PC-9 (cell line): ENCODE measurements around the gene SCP2. TPM values are rescaled to one million over a fixed set of nuclear protein-coding genes. Genes with fewer than 3 reads are reported as not detected.

Source experiments
- BruUV-seq: library from RNA; stranded (reverse); fragments of 400-500 nt; replicated peaks from 2 replicates; lab custom pipeline; 2021; lab: Mats Ljungman, UMichigan
- CTCF ChIA-PET: fragments of 300-600 bp; sonication (Branson Sonifier 250); formaldehyde crosslinking; loops from one replicate; lab custom pipeline; 2022; ENCODE audit warnings: antibody characterized with exemption; lab: Charles Lee
- POLR2A ChIA-PET: fragments of 300-600 bp; sonication (Branson Sonifier 250); formaldehyde crosslinking; loops from one replicate; lab custom pipeline; 2022; ENCODE audit warnings: antibody characterized with exemption; ENCODE audit not compliant: unreplicated experiment; lab: Charles Lee
- DNase-seq, 2 experiments: peaks; one replicate each; pipeline versions ENCODE4 v3.0.0 to v3.0.0-alpha.2; 2015 to 2022; ENCODE audit warnings: mixed read lengths in 1 of 2
- H2AFZ ChIP-seq: fragments of 200-600 bp; sonication (generic); 2 replicates; pipeline ENCODE4 v1.8.1; 2017; ENCODE audit warnings: antibody characterized with exemption
- H3F3A ChIP-seq: fragments of 200-600 bp; sonication (generic); 2 replicates; pipeline ENCODE4 v1.8.1; 2017; ENCODE audit warnings: antibody characterized with exemption, mild to moderate bottlenecking, low read depth; ENCODE audit not compliant: insufficient read depth
- H3K27ac ChIP-seq: fragments of 200-600 bp; sonication (generic); 2 replicates; pipeline ENCODE4 v1.6.1; 2016; ENCODE audit warnings: mixed run types
- H3K27me3 ChIP-seq: fragments of 200-600 bp; sonication (generic); 2 replicates; pipeline ENCODE4 v1.6.1; 2016; ENCODE audit warnings: low read depth, mixed run types; ENCODE audit not compliant: insufficient read depth
- H3K36me3 ChIP-seq: fragments of 200-600 bp; sonication (generic); 2 replicates; pipeline ENCODE4 v1.6.1; 2016; ENCODE audit warnings: low read depth, mixed run types
- H3K4me1 ChIP-seq: fragments of 200-600 bp; sonication (generic); replicated peaks from 2 replicates; pipeline ENCODE4 v1.6.1; 2016; ENCODE audit warnings: mixed run types; ENCODE audit not compliant: insufficient read depth
- H3K4me2 ChIP-seq: fragments of 200-600 bp; sonication (generic); 2 replicates; pipeline ENCODE4 v1.6.1; 2017; ENCODE audit warnings: mixed run types
- H3K4me3 ChIP-seq: fragments of 200-600 bp; sonication (generic); 2 replicates; pipeline ENCODE4 v1.6.1; 2016; ENCODE audit warnings: mixed run types
- H3K79me2 ChIP-seq: fragments of 200-600 bp; sonication (generic); 2 replicates; pipeline ENCODE4 v1.6.1; 2017; ENCODE audit warnings: low read depth, mixed run types
- H3K9me2 ChIP-seq: fragments of 200-600 bp; sonication (generic); 2 replicates; pipeline ENCODE4 v1.8.1; 2017; ENCODE audit warnings: mild to moderate bottlenecking; ENCODE audit not compliant: insufficient read depth
- H3K9me3 ChIP-seq: fragments of 200-600 bp; sonication (generic); 2 replicates; pipeline ENCODE4 v1.8.1; 2016; ENCODE audit warnings: low read depth; ENCODE audit not compliant: insufficient read depth
- H4K20me1 ChIP-seq: fragments of 200-600 bp; sonication (generic); 2 replicates; pipeline ENCODE4 v1.8.1; 2017; ENCODE audit not compliant: insufficient read depth
- CTCF ChIP-seq: fragments of 200-600 bp; sonication (generic); conservative IDR thresholded peaks from 2 replicates; pipeline ENCODE4 v1.6.1; 2017; ENCODE audit warnings: mixed run types, antibody characterized with exemption, mild to moderate bottlenecking, moderate library complexity
- EZH2 ChIP-seq: fragments of 200-600 bp; sonication (generic); IDR thresholded peaks from 2 replicates; pipeline ENCODE4 v1.8.0; 2017; ENCODE audit warnings: antibody characterized with exemption, low read depth
- intact Hi-C: fragments of 100-400 bp; cut with micrococcal nuclease; formaldehyde crosslinking; loops from one replicate; pipeline ENCODE4 v1.10.0; 2022; ENCODE audit not compliant: unreplicated experiment
- total RNA-seq: library from RNA; stranded (reverse); gene quantifications from 2 replicates; pipeline ENCODE4 v1.2.3, GENCODE V29; 2021

Gene SCP2
- total RNA-seq, 1 experiment from 2014 or later = 87.8 TPM

DNA sequence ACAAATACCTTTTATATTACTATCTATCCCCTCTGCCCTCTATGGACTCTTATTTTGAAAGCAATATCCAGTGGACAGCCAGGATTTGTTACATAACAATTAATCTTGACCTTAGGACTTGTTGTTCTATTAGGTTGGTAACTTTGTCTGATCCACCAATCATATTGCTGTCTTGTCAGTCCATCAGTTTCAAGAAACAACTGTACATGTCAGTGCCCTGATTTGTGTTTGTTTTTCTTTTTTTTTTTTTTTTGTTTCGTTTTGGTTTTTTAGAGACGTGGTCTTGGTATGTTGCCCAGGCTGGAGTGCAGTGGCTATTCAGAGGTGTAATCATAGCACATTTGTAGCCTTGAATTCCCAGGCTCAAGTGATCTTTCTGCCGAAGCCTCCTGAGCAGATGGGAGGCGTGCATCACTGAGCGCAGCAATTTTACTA is 1.5 kb upstream of the SCP2 start:
- DNase-seq = no peak
- intact Hi-C loops = loop anchor here (10.0 kb wide), 1 partner anchor 119 kb away; no protein-coding TSS in a partner anchor
- H3K27ac ChIP-seq = no peak overlapping the region
- BruUV-seq = no TSS peak
- no peaks in the 10 kb centered on the region for H4K20me1 ChIP-seq
- no peaks in the 10 kb centered on the region for H3K9me2 ChIP-seq
- no peak for TF ChIP-seq EZH2
- TF ChIP-seq CTCF = no peak
- no peaks in the 10 kb centered on the region for H3K79me2 ChIP-seq
- H3F3A ChIP-seq = no peaks in the 10 kb centered on the region
- CTCF ChIA-PET = interaction anchor here (0.6 to 1.0 kb wide), 2 partner anchors 84 to 161 kb away, joined by 3 to 5 read pairs; no protein-coding TSS in a partner anchor
- H3K4me3 ChIP-seq = no peak overlapping the region
- no peaks in the 10 kb centered on the region for H3K9me3 ChIP-seq
- POLR2A ChIA-PET = no interaction called here
- H3K27me3 ChIP-seq = no peaks in the 10 kb centered on the region
- no peak overlapping the region for H3K4me2 ChIP-seq
- peaks cover 9% of the 10 kb centered on the region; the same call in 1 of the 2 replicates for H3K4me1 ChIP-seq
- H3K36me3 ChIP-seq = no peaks in the 10 kb centered on the region
- H2AFZ ChIP-seq = no peak overlapping the region

- intact Hi-C loops = loop anchor here (10.0 kb wide), 1 partner anchor 118 kb away; no protein-coding TSS in a partner anchor
- Histone ChIP-seq H3K79me2 (no peaks in the 10 kb centered on the region), H3F3A (no peaks in the 10 kb centered on the region), H3K9me3 (no peaks in the 10 kb centered on the region), H3K4me3 (peak overlapping the region; percentile 97; the same call in 1 of the 2 replicates), H3K9me2 (no peaks in the 10 kb centered on the region), H3K4me1 (peaks cover 9% of the 10 kb centered on the region; the same call in 1 of the 2 replicates), H3K27me3 (no peaks in the 10 kb centered on the region), H3K36me3 (no peaks in the 10 kb centered on the region), H3K27ac (no peak overlapping the region), H4K20me1 (no peaks in the 10 kb centered on the region), H3K4me2 (peak overlapping the region; percentile 95), H2AFZ (peak overlapping the region; percentile 94; the same call in 1 of the 2 replicates)
- no TSS peak for BruUV-seq
- ChIA-PET POLR2A (interaction anchor here (0.6 to 0.7 kb wide), 2 partner anchors 278 to 844 kb away, joined by 3 to 9 read pairs; no protein-coding TSS in a partner anchor), CTCF (interaction anchor here (0.7 kb wide), 1 partner anchor 248 kb away, joined by 10 read pairs; no protein-coding TSS in a partner anchor)
- no peak for DNase-seq
- TF ChIP-seq CTCF (no peak), EZH2 (no peak)
Observed at GRCh38 chr1:52926864-52927211, 238 bp upstream of the SCP2 start.

GRCh38 chr1:52928015-52928404 is 934 bp downstream of the SCP2 start:
- TF ChIP-seq EZH2 (no peak), CTCF (no peak)
- Histone ChIP-seq H3K9me3 (no peaks in the 10 kb centered on the region), H3K4me2 (peak overlapping the region; percentile 95), H3K4me3 (peak overlapping the region; percentile 97), H3K27me3 (no peaks in the 10 kb centered on the region), H3F3A (no peaks in the 10 kb centered on the region), H3K9me2 (no peaks in the 10 kb centered on the region), H4K20me1 (no peaks in the 10 kb centered on the region), H3K27ac (no peak overlapping the region), H3K4me1 (0 out of 2 replicates have a peak, but pooled peaks cover 9% of the 10 kb centered on the region), H2AFZ (peak overlapping the region; percentile 94), H3K79me2 (no peaks in the 10 kb centered on the region), H3K36me3 (no peaks in the 10 kb centered on the region)
- ChIA-PET CTCF (no interaction called here), POLR2A (interaction anchor here (0.7 kb wide), 1 partner anchor 16 kb away, joined by 6 read pairs; no protein-coding TSS in a partner anchor)
- intact Hi-C loops = loop anchor here (10.0 kb wide), 1 partner anchor 117 kb away; no protein-coding TSS in a partner anchor
- no peak for DNase-seq
- no TSS peak for BruUV-seq
